Activated effector memory CD4-positive, alpha-beta T cell treated with Interleukin-2 at 50 U/mL for 16 hours (primary cell): ENCODE results near the gene PLXNA2.

Experiments used
- DNase-seq: peaks from one replicate; pipeline ENCODE4 v3.0.0-alpha.2; 2020

The PLXNA2 gene

GRCh38 chr1:207983044-207983635 lies 261.0 kb downstream of the PLXNA2 start:
- no peak for DNase-seq

- DNase-seq, result no peak
These were observed 262.2 kb downstream of the PLXNA2 start for GRCh38 chr1:207981976-207982375.

DNA sequence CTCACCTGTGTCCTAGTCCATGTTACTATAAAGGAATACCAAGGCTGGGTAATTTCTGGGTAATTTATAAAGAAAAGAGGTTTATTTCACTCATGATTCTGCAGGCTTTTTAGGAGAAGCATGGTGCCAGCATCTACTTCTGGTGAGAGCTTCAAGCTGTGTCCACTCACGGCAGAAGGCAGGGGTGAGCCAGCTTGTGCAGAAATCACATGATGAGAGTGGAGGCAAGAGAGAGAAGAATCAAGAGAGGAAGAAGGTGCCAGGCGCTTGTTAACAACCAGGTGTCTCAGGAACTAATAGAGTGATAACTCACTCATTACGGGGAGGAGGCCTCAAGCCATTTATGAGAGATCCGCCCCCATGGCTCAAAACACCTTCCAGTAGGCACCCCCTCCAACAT lies 265.7 kb downstream of the PLXNA2 start:
- DNase-seq, result no peak

GRCh38 chr1:207977876-207978275 lies 266.3 kb downstream of the PLXNA2 start:
- no peak for DNase-seq

GRCh38 chr1:207973898-207974568 lies 270.2 kb downstream of the PLXNA2 start:
- no peak for DNase-seq

DNA sequence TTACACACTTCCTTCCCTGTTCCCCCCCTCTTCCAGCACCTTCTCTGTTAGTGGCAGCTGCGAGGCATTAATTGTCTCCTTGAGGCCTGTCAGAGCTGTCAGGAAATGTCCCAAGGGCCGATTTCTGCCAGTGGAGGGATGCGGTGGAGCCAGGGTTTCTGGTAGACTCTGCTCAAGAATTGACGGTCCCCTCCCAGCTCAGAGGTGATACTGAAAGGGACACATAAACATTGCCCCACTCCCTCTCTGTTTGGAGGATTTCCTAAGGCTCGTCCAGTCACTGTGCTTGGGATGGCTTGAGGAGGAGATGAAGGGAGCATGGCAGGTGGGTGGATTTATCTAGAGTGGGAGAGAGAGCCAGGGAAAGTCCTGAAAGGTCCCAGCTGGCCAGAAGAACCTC lies 271.8 kb downstream of the PLXNA2 start:
- no peak for DNase-seq
